Aorta (tissue), 5 donors: Measurements from ENCODE around the gene BCAR1. TPM values are rescaled to one million over a fixed set of nuclear protein-coding genes. Genes with fewer than 3 reads are reported as not detected.
A peak's percentile ranks its signal among the peaks of the same experiment; 100 is the strongest.

ENCODE experiments used
- ATAC-seq: fragments of 200-7000 bp; cut with Tn5 transposase; one replicate; pipeline ENCODE4 v1.9.1; 2022; ENCODE audit warnings: moderate library complexity; ENCODE audit not compliant: low FRiP score
- DNase-seq, 2 donors: peaks; one replicate each; pipeline ENCODE4 v3.0.0-alpha.2; 2020
- H3K27ac ChIP-seq, 2 donors: one replicate each; pipeline ENCODE4 v1.5.1; 2013; ENCODE audit warnings: low read length in 2 of 2, mild to moderate bottlenecking in 2 of 2, moderate library complexity in 2 of 2, control low read depth in 1 of 2, inconsistent platforms in 1 of 2, low read depth in 1 of 2
- H3K27me3 ChIP-seq, 2 donors: one replicate each; pipeline ENCODE4 v1.6.1; 2013; ENCODE audit warnings: control low read depth in 1 of 2, low read length in 1 of 2, mild to moderate bottlenecking in 1 of 2, moderate library complexity in 1 of 2; ENCODE audit not compliant: insufficient read depth in 2 of 2, control insufficient read depth in 1 of 2
- H3K36me3 ChIP-seq, 2 donors: one replicate each; pipeline ENCODE4 v1.6.1; 2013; ENCODE audit warnings: control low read depth in 1 of 2, low read length in 1 of 2, mild to moderate bottlenecking in 1 of 2; ENCODE audit not compliant: insufficient read depth in 2 of 2, control insufficient read depth in 1 of 2
- H3K4me1 ChIP-seq, 2 donors: one replicate each; pipeline ENCODE4 v1.6.1; 2013; ENCODE audit warnings: low read length in 2 of 2, control low read depth in 1 of 2, mild to moderate bottlenecking in 1 of 2, moderate library complexity in 1 of 2; ENCODE audit not compliant: insufficient read depth in 2 of 2, control insufficient read depth in 1 of 2
- H3K4me3 ChIP-seq, 2 donors: one replicate each; pipeline ENCODE4 v1.5.1; 2013; ENCODE audit warnings: low read length in 2 of 2, control low read depth in 1 of 2, mild to moderate bottlenecking in 1 of 2
- H3K9me3 ChIP-seq: one replicate; pipeline ENCODE4 v1.6.1; 2013; ENCODE audit warnings: mild to moderate bottlenecking, low read length; ENCODE audit not compliant: control insufficient read depth
- WGBS, 2 donors: extraction: QIAGEN DNeasy Blood & Tissue Kit; methylation state at CpG; one replicate each; pipeline ENCODE4 v1.1.7; 2013; 5-methylcytosine and 5-hydroxymethylcytosine counted together
- intact Hi-C, 2 donors: fragments of 100-400 bp; cut with DNase I; formaldehyde crosslinking; loops; one replicate each; pipeline versions ENCODE4 v1.14.2 to v1.15.0; 2022
- polyA plus RNA-seq, 2 donors: library from polyadenylated mRNA; stranded (reverse); fragments of 200-250 nt; gene quantifications; one replicate each; pipeline ENCODE4 v1.2.3, GENCODE V29; 2013
- total RNA-seq, 2 donors: library from RNA; stranded (reverse); fragmentation: NEBNext Ultra II Directional; extraction: Animal tissue kit (Norgen Biotek cat#: 25700); gene quantifications; one replicate each; pipeline ENCODE4 v1.2.1, GENCODE V29; 2021
- donor health status: healthy with polysubstance abuse.
- donor health status: Bipolar disorder and iron deficiency.
- donor health status: DM: no; HTN: no; CAD: no.
- donor health status: DM: no; HTN: no; CAD: no.
- donor health status: DM: yes; HTN: yes; CAD: no.

BCAR1 gene
- total and polyA plus RNA-seq, 4 donors: 28.7 to 140 (median 90.5) TPM

DNA sequence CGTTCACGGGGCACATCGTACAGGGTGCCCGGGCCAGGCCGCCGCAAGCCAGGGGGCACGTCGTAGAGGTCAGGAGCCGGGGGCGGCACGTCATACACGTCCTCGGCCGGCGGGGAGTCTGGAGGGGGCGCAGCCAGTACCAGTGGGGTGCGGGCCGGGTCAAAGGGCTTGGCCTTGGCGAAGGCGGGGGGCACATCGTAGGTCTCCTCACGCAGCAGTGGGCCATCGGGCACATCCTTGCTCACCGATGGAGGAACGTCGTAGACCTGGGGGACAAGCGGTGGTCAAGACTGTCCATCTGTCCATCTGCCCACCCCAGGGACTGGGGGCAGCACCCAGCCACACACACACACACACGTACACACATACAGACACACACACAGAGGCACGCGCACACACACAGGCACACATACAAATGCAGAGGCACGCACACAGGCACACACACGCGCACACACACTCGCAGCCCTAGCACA is 15.7 kb downstream of the BCAR1 start:
- Histone ChIP-seq H3K36me3 (no peaks in the 10 kb centered on the region), H3K4me1 (no peaks in the 10 kb centered on the region)
- intact Hi-C loops: loop anchor here (5.0 kb wide), 3 partner anchors 72 to 167 kb away; no protein-coding TSS in a partner anchor

DNA sequence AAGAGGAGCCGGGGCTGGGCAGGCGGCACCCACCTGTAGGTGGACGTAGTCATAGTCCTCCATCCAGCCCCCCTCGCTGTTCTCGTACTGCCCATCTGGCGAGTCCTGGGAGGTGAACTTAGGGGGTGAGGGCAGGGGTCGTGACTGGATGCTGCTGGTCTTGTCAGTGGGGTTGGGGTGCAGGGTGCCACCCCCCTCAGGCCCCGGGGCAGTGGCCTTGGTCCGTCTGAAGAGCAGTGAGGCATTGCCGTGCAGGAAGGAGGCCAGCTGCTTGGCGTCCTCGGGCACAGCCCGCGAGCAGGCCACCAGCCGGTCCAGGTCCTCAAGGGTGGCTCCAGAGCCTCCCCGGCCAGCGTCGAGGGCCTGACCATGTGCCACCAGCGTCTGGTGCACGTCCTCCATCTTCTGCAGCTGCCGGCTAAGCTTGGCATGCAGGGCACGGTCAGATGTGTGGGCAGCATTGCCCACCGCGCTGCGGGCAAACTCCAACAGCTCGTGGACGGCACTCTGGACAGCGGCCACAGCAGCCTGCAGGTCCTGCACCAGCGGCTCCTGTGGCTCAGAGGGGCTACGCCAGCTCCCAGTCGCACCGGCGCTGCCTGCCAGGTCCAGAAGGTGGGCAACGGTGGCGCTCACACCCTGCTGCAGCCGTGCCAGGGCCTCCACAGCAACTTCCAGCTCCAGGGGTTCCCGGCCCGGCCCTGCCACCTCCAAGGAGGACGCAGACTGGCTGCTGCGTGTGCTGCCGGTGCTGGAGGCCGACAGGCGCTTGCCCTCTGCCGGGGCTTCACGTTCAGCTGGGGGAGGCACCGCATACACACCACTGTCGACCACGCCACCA is 16.3 kb downstream of the BCAR1 start:
- Histone ChIP-seq H3K27ac (peak overlapping the region in 1 of 2 donors; percentile 41), H3K9me3 (no peaks in the 10 kb centered on the region), H3K27me3 (no peaks in the 10 kb centered on the region), H3K4me3 (no peak overlapping the region), H3K36me3 (no peaks in the 10 kb centered on the region), H3K4me1 (no peaks in the 10 kb centered on the region)
- DNase-seq (peak in 1 of 2 donors; percentile 47), ATAC-seq (no peak)
- intact Hi-C loops: loop anchor here (1.0 to 5.0 kb wide), 4 partner anchors 72 to 167 kb away; no protein-coding TSS in a partner anchor
- 50 to 53% methylated on average over 43 to 48 of the region's 48 CpGs for WGBS, 2 donors

More for the DNA sequence above, 15.7 kb downstream of the BCAR1 start:
- DNase-seq (peak in 1 of 2 donors; percentile 48), ATAC-seq (no peak)
- Histone ChIP-seq H3K27ac (no peak overlapping the region), H3K4me3 (no peak overlapping the region), H3K27me3 (no peaks in the 10 kb centered on the region), H3K9me3 (no peaks in the 10 kb centered on the region)
- 85 to 88% methylated on average over 34 of the region's 34 CpGs for WGBS, 2 donors

DNA sequence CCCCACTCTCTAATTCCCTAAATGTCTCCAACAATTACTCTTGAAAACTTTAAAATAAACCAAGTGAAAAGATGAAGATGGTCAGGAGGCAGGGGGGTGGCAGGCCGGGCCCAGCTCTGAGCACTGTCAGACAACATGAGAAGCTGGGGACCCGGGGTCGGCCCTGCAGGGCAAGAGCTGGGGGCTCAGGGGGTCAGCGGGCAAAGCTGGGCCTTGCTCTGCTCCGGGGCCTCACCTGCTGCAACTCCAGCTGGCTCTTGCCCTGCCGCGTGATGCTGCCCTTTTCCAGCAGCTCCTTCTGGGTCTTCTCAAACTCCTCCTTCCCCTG is 17.8 kb downstream of the BCAR1 start:
- 30 to 40% methylated on average over 7 of the region's 7 CpGs for WGBS, 2 donors
- H3K27me3 ChIP-seq: no peaks in the 10 kb centered on the region
- H3K27ac ChIP-seq: no peak overlapping the region
- DNase-seq (no peak), ATAC-seq (peak; percentile 3)
- no peak overlapping the region for H3K4me3 ChIP-seq
- intact Hi-C loops: no loop called here
- H3K36me3 ChIP-seq: peaks cover 0 to 7% of the 10 kb centered on the region in 2 donors
- no peaks in the 10 kb centered on the region for H3K4me1 ChIP-seq
- H3K9me3 ChIP-seq: no peaks in the 10 kb centered on the region

DNA sequence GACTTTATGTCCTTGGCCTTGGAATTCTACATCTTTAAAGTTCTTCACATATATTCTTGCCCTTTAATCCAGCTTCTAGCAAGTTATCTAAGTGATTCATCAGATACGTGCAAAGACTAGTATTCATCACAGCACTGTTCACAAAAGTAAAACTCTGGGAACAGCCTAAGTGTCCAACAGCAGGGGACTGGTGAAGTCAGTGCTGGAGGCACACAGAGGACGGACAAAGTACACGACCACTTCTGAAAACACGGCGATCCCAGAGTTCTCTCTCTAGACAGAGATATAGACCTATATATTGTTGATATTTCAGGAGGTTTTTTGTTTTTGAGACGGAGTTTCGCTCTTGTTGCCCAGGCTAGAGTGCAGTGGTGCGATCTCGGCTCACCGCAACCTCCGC is 19.9 kb downstream of the BCAR1 start:
- ATAC-seq: no peak
- Histone ChIP-seq H3K4me1 (no peaks in the 10 kb centered on the region), H3K27ac (no peak overlapping the region), H3K27me3 (no peaks in the 10 kb centered on the region), H3K9me3 (no peaks in the 10 kb centered on the region), H3K36me3 (peaks cover 0 to 8% of the 10 kb centered on the region in 2 donors), H3K4me3 (no peak overlapping the region)
- DNase-seq: no peak
- 80 to 82% methylated on average over 11 of the region's 11 CpGs for WGBS, 2 donors
- intact Hi-C loops: no loop called here

DNA sequence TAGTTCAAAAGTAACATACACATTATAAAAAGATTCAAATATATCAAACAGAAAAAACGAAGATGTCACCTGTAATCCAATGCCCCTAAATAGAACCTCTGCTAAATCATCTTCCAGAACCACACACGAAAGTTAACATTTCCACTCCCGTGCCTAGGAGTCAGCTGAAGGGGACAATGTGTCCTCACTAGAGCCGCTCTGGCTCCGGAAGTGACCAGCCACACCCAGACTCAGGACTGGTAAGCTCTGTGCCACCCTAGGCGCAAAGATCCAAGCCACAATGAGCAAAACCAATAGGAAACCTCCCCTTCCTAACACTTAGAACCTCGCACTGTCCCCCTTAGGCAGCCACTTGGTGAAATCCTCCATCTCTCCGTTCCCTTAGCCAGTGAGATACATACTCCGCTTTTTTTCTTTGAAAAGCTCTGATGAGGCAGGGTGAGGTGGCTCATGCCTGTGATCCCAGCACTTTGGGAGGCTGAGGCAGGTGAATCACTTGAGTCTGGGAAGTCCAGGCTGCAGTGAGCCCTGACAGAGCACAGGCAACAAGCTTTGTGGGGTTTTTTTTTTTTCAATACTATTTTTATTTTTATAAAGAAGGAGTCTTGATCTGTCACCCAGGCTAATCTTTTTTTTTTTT is 20.8 kb downstream of the BCAR1 start:
- no peaks in the 10 kb centered on the region for H3K9me3 ChIP-seq
- intact Hi-C loops: no loop called here
- no peak for DNase-seq
- no peaks in the 10 kb centered on the region for H3K4me1 ChIP-seq
- no peak overlapping the region for H3K4me3 ChIP-seq
- H3K27ac ChIP-seq: no peak overlapping the region
- WGBS, 2 donors: 79% methylated on average over 9 of the region's 9 CpGs
- peaks cover 0 to 8% of the 10 kb centered on the region in 2 donors for H3K36me3 ChIP-seq
- no peaks in the 10 kb centered on the region for H3K27me3 ChIP-seq
- ATAC-seq: no peak

DNA sequence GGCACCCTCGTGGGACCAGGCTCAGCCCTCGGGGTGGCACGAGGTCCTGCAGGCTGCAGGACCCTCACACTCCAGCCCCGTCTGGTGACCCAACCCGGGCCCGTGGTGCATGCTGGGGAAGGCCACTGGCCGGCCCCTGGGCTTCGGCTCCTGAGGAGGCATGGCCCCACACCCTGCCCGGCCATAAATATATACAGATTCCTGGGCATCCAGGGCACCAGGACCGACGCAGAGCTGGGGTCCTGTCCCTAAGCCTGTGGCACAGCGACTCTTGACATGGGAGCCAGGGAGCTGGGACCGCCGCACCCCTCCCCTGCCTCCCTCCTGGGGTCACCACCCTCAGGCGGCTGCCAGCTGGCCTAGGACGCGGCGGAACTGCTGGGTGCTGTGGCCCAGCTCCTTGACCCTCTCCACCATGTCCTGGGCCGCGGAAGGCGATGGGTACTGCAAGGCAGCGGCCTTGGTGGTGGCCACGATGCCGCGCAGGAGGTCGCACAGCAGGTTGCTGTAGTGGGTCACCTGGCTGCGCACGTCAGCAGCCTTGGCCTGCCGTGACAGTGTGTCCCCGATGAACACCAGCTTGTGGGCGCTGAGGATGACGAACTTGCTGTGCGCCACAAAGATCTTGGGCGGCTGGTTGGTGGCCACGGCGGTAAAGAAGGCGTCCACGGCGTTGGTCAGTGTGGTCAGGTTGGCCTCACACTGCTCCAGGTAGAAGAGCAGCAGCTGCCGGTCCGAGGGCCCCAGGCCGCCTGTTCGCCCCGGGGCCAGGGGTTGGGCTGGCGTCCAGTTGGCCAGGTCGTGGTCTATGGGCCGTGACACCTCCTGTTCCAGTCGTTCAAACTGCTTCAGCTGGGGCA is 22.0 kb downstream of the BCAR1 start:
- DNase-seq: no peak
- ATAC-seq: no peak
- H3K4me1 ChIP-seq: no peaks in the 10 kb centered on the region
- intact Hi-C loops: no loop called here
- H3K9me3 ChIP-seq: no peaks in the 10 kb centered on the region
- no peaks in the 10 kb centered on the region for H3K27me3 ChIP-seq
- no peak overlapping the region for H3K4me3 ChIP-seq
- 84% methylated on average over 48 of the region's 48 CpGs for WGBS, 2 donors
- no peak overlapping the region for H3K27ac ChIP-seq
- H3K36me3 ChIP-seq: peaks cover 0 to 8% of the 10 kb centered on the region in 2 donors

DNA sequence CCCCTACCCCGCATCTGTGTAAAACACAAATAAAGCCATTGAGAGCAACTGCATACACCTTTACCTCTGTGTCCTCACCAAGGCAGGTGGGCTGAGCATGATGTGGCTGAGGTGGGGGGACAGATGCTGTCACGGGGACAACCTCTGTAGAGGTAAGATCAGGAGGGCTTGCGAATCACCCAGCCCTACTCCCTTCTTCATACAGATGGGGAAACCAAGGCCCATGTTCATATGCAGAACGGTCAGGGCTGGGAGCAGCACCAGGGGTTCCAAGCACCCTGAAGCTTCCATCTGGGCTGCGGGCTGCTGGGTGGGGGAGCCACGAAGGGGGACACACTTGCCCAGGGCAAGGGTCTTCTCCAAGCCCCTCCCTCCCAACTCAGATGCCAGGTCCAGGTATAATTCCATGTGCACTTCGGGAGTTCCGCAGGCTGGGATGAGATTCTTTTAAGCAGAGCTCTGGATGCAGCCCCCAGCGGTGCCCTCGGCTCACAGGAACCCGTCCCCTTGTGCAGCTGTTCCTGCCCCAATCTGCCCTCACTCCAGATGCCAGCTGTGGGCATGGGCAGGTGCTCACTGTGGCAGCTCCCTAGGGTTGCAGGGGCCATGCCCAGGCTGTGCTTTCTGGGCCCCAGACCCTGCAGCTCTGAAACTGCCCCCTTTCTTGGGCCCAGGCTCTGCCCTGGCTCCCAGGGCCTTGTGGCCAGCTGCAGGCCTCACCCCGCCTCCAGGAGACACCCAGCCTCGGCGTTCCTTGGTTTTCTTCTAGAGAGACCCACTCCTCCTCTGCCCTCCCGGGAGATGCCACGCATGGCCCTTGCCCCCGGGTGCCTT is 23.1 kb downstream of the BCAR1 start:
- H3K36me3 ChIP-seq: peaks cover 0 to 8% of the 10 kb centered on the region in 2 donors
- H3K9me3 ChIP-seq: no peaks in the 10 kb centered on the region
- 80 to 82% methylated on average over 17 of the region's 17 CpGs for WGBS, 2 donors
- no peak overlapping the region for H3K4me3 ChIP-seq
- no peaks in the 10 kb centered on the region for H3K27me3 ChIP-seq
- no peak overlapping the region for H3K27ac ChIP-seq
- DNase-seq: peak in 1 of 2 donors; percentile 61
- H3K4me1 ChIP-seq: no peaks in the 10 kb centered on the region
- intact Hi-C loops: no loop called here
- no peak for ATAC-seq
